GM23338 (cell line): Measurements from ENCODE around the gene SLC34A3. TPM values are rescaled to one million over a fixed set of nuclear protein-coding genes. Genes with fewer than 3 reads are reported as not detected.

Source experiments
- CTCF ChIP-seq, 2 experiments: fragments of 200-600 bp in 1 of 2; sonication (generic) in 1 of 2; conservative IDR thresholded peaks; 2 replicates each; pipeline versions ENCODE4 v1.5.1 to v1.6.1; 2016 to 2017; ENCODE audit warnings: antibody characterized with exemption in 2 of 2, low read depth in 2 of 2, mild to moderate bottlenecking in 2 of 2, moderate library complexity in 1 of 2
- ETS1 ChIP-seq: IDR thresholded peaks from 2 replicates; pipeline ENCODE4 v1.6.1; 2016; ENCODE audit warnings: antibody characterized with exemption
- EZH2 ChIP-seq: fragments of 200-600 bp; sonication (generic); IDR thresholded peaks from one replicate; pipeline ENCODE4 v1.8.0; 2017; ENCODE audit warnings: antibody characterized with exemption, mild to moderate bottlenecking, low read depth; ENCODE audit not compliant: unreplicated experiment
- EZH2phosphoT487 ChIP-seq: fragments of 200-600 bp; sonication (generic); IDR thresholded peaks from one replicate; pipeline ENCODE4 v1.8.1; 2018; ENCODE audit warnings: antibody characterized with exemption; ENCODE audit not compliant: unreplicated experiment
- JUNB ChIP-seq: IDR thresholded peaks from one replicate; pipeline ENCODE4 v1.6.1; 2016; ENCODE audit warnings: antibody characterized with exemption; ENCODE audit not compliant: unreplicated experiment
- NANOG ChIP-seq: IDR thresholded peaks from 2 replicates; pipeline ENCODE4 v1.6.1; 2016; ENCODE audit warnings: antibody characterized with exemption, borderline replicate concordance
- POLR2AphosphoS5 ChIP-seq: IDR thresholded peaks from 2 replicates; pipeline ENCODE4 v1.6.1; 2016; ENCODE audit warnings: antibody characterized with exemption, low read depth
- ZNF462 ChIP-seq: fragments of 250-450 bp; sonication (Bioruptor Pico); IDR thresholded peaks from 2 replicates; pipeline ENCODE4 v1.5.0; 2020; ENCODE audit warnings: mild to moderate bottlenecking, moderate library complexity
- polyA plus RNA-seq: library from polyadenylated mRNA; unstranded; fragments of >200 nt; fragmentation: Nextera tagmentation; extraction: Ambion mirVana; gene quantifications from 2 replicates; pipeline ENCODE4 v1.2.1, GENCODE V29; 2016
- total RNA-seq: library from RNA; depleted of rRNA; stranded (reverse); fragments of >200 nt; shearing (Covaris generic); gene quantifications from 2 replicates; pipeline ENCODE4 v1.2.3, GENCODE V29; 2014

The SLC34A3 gene
- total and polyA plus RNA-seq, 2 experiments from 2014 or later, result not detected

GRCh38 chr9:137263506-137263905 is 32.8 kb downstream of the SLC34A3 start (continued):
- no peak for TF ChIP-seq ZNF462 (CRISPR knock-in tag)
- TF ChIP-seq EZH2, result no peak
- no peak for TF ChIP-seq EZH2phosphoT487
- TF ChIP-seq ETS1, result no peak
- no peak for TF ChIP-seq CTCF (conservative IDR thresholded peaks at IDR 0.05; ENCODE audit: low read depth in 2 of 2)
- no peak for TF ChIP-seq NANOG
- TF ChIP-seq POLR2AphosphoS5, result no peak
- TF ChIP-seq JUNB, result no peak
